Activated gamma-delta T cell (primary cell): ENCODE measurements around the gene ITPR1.

Experiments
- DNase-seq: peaks from one replicate; lab custom pipeline; 2025; lab: John Stamatoyannopoulos, UW

Gene ITPR1

DNA sequence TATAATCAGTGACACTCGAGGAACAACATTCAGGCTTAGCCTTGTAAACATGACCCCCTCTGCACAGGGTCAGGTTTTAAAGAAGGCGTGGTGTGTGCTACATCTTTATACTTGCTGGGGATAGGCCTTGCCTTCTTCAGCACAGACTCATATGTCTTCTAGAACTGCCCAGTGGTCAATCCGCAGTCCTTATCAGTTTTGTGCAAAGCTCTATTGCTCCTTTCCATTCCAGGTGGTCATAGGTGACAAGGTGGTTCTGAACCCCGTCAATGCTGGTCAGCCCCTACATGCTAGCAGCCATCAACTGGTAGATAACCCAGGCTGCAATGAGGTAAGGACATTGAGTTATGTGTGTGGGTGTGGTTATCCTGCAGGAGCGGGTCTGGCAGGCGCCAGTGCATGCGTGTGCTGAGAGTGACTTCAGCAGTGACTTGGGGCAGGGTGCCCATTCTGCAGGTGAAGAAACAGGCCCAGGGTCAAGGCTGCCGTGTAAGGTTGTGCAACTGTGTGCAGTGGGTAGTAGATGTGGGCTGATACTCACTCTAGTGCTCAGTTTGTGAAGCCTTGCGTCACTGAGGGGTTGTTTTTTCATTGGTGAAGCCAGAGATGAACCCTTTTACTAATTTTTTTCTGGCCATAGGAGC, 150.9 kb downstream of the ITPR1 start:
- no peak for DNase-seq

DNA sequence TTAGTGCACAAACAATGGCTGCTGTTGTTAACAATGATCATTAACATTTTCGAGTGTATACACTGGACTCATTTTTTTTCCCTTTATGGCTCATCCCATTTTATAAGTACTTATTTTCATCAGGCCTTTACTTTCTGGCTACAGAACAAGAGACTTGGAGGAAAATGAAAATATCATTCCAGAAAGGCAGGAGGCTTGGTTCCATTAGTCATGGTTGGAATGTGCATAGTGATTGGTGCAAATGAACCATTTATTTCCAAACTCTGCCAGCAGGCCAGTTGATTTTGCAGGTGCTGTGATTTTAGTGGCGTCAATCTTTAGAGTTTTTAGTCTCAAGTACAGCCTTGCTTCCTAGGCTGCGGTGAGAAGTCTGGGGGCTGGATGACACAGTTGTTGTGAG, 151.8 kb downstream of the ITPR1 start:
- DNase-seq = no peak

DNA sequence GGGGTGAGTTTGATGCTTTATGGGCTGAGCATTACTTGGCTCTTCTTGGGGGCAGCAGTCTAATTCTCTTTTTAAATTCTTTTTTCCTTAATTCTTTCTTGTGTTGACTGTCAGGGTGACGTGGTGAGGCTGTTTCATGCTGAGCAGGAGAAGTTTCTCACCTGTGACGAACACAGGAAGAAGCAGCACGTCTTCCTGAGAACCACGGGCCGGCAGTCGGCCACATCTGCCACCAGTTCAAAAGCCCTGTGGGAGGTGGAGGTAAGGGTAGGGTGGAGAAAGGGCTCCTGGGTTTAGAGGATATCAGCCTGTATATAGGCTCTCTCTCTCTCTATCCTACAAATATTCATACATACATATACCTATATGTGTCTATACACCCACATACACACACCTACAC, 152.3 kb downstream of the ITPR1 start:
- no peak for DNase-seq

DNA sequence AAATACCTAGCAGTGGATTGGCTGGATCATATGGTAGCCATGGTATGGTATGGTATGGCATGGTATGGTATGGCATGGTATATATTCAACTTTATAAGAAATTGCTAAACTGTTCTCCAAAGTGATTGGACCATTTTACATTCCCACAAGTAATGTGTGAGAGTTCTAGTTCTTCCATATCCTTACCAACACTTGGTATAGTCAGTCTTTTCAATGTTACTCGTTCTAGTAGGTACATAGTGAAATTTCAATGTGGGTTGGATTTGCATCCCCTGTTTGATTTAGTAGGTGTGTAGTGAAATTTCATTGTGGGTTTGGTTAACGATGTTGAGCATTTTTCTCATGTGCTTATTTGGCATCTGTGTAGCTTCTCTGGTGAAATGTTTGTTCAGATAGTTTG, 154.3 kb downstream of the ITPR1 start:
- no peak for DNase-seq

DNA sequence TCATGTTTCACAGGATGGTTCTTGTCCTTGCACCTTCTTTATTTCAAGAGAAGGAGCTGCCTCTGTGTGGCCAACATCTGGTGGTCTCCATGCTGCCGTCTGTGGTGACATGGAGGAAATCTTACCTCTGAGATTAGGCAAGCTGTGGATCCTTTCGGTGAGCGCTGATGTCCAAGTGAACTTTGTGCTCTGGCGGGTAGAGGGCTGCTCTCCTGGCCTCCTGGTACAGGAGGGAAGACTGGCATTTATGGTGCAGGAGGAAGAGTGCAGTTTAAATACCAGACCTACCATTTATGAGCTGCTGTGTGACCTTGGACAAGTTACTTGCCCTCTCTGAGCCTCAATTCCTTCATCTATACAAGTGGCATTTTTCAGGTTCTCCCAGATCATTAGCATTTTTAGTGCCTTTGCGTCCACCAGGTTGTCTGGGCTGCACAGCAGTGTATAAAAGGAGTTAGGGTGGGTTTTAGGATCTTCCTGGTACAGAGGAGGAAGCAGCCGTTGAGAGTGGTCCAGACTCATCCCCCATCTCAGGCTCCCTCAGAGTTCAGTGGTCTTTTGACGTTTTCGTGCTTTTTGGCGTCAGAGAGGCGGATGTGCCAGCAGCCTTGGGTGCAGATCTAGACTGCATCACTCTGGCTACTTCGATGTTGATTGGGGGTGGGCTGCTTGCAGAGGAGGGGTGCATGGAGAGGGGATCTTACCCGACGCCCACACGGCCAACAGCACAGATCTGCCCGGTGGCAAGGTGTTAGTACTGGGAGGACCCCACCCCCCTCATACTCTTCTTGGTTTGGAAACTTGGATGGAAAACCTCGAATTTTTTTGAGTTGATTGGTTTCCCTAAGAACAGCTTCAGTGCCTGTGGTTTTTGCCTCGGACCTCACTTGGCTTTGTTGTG, 162.2 kb downstream of the ITPR1 start:
- DNase-seq = no peak

DNA sequence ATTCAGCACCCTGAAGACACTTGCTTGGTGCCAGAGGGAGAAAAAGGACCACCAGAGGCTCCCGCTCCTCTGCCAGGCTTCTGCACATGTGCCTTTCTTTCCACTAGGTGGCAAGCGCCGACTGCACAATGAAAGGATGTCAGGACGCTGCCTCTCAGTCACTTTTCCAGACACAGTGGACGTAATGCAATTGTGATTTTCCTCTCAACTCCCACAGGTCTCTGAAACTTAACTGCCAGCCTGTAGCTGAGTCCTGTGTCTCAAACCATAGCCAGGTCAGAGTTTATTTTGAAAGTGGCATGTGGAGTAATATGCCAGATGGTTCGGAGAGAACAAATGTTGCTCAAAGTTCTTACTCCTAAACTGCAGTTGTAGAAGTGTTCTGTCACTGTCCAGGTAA, 162.9 kb downstream of the ITPR1 start:
- DNase-seq = no peak

DNA sequence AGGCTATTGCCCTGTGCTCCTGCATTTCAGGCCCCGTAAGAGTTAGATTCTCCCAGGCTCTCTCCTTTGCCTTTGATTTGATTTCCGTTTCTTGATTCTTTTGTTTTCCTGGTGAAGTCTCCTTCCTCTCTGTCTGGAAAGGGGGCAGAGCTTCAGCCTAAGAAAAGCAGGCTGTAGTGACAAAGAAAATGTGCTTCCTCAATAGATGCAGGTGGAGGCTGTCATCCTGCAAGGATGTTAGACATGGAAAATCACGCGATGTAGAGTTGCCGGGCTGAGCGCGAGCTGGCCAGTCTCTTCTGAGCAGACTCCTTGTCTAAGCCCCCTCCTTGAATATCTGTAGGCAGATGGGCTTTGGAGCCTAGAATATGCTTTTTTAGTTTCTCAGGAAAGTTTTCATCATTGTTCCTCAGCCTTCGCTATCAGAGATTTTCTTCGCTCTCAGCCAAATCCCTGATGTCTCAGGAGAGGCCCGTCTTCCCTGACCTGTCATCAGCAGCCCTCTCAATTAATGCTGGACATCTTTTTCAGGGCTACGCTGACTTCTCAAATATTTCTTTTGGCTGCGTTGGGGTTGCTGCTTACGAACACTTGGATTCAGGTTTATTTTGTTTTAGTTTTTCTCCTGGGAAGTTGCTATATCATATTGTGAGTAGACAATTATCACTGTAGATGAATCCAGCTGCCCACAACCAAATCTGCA, 163.6 kb downstream of the ITPR1 start:
- no peak for DNase-seq

DNA sequence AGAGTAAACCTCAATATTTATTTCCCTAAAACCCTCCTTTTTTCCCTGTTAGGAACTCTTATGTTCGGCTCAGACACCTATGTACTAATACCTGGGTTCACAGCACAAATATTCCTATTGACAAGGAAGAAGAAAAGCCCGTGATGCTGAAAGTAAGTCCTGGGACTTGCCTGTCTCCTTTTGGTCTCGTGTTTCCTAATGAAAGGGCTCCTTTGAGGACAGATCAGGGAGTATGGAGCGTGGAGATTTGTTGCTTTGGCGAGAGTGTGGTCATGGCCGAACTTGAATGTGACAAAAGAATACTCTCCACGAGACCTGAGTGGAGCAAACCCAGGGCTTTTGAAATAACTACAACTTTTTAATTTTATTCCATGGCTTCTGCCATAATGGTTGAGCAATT, 167.8 kb downstream of the ITPR1 start:
- DNase-seq = no peak

DNA sequence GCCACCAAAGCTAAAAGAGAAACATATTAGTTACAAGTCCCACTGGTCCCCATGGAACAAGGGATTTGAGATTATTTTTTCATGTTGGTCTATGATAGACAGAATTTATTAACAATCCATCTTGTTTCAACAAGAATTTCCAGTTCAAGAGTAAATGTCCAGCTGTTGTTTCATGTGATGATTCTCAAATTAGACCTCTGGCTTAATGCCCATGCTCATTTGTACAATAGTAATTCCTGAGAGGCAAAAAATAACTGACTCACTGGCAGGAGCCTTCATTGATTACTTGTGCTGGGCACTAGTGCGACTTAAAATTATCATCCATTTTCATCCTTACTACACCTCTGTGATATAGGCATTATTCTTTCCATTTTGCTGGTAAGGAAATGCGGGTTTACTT, 171.3 kb downstream of the ITPR1 start:
- no peak for DNase-seq

DNA sequence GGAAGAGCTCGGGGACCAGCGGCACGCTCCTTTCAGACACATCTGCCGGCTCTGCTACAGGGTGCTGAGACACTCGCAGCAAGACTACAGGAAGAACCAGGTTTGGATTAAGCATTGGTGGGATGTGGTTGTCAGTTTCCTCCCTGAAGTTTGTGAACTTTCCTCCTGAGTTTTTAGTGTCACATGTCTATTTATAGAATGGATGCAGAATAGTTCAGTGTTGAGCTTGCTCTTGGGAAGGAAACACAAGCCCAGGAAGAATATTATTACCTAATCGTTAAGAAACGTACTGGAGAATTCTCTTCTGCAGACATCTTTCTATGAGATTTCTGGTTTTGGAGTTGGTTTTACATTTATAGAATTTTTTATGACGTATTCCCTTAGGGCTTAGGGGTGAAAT, 172.0 kb downstream of the ITPR1 start:
- DNase-seq = no peak

DNA sequence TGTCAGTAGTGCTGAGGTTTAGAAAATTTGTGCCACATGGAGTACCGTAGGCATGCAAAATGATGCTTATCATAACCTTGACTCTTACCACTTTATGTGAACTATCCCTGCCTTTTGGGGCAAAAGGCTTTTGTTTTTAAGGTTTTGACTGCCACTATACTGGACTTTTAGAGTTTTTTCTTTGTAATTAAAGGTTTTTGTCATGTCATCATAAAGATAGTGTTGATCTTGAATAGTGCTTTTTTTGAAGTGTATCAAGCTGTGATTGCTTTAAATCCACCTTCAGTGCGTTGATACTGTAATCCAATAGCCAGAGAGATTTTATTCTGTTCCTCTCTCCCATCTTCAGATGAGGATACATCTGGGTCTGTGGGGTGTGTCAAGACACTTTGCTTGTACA, 172.9 kb downstream of the ITPR1 start:
- DNase-seq = no peak

DNA sequence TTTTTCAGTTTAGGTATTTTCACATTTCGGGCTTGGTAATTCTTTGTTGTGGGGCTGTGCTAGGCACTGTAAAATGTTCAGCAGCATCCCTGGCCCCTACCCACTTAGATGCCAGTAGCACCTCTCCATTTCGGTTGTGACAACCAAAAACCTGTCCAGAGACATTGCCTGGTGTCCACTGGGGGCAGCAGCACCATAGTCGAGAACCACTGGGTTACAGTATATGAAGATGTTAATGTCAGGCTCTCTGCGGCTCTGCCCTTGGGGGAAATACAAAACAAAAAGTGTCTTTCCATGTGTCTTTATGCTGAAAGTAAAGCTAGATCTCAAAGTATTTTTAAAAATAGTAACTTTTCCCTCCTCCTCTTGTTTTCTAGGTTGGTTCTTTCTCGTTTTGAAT, 177.2 kb downstream of the ITPR1 start:
- no peak for DNase-seq

DNA sequence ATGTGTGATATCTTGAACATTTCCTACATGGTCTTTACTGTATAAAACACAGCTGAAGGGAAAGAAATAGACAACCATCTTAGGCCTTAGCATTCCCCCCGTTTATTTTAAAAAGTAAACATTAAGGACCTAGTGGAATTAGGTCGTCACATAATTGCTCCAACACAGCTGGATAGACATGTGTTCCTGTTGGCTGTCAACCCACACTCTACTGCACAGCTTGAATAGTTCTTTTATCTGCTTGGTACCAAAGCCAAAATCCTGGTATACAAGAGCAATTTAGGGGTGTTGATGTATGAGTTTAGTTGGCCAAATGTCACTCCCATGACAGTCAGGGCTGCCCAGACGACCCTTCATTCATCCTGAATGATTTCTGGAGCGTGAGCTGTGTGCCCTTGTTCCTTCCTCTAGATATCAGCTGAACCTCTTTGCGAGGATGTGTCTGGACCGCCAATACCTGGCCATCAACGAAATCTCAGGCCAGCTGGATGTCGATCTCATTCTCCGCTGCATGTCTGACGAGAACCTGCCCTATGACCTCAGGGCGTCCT, 179.7 kb downstream of the ITPR1 start:
- DNase-seq = no peak

DNA sequence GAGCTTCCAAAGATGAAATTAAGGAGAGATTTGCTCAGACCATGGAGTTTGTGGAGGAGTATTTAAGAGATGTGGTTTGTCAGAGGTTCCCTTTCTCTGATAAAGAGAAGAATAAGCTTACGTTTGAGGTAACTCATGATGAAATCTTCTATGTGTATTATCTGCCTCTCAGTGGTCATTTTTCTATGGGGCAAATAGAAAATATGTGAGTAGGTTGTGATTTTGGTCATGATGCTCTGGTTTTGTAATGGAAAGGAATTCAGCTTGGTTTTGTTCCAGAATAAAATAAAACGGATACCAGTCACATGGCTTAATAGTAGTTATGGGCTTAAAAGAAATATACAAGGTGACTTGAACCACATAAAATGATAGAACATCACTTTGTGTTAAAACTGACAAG, 181.1 kb downstream of the ITPR1 start:
- no peak for DNase-seq

DNA sequence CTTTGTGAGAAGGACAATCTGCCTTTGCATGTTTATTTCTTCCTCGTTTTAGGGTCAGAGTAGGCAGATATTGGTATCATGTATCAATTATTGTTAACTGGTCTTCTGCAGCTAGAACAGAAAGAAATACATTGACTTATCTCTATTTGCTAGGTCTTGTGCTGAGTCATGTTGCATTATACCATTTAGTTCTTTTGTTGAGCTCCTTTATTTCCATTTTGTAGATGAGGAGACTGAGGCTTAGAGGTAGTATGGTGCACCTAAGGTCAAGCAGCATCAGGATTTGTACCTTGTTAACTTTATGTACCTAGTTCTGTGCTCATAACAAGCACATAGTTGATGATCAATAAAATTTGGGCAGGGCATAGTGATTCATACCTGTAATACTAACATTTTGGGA, 182.6 kb downstream of the ITPR1 start:
- no peak for DNase-seq

DNA sequence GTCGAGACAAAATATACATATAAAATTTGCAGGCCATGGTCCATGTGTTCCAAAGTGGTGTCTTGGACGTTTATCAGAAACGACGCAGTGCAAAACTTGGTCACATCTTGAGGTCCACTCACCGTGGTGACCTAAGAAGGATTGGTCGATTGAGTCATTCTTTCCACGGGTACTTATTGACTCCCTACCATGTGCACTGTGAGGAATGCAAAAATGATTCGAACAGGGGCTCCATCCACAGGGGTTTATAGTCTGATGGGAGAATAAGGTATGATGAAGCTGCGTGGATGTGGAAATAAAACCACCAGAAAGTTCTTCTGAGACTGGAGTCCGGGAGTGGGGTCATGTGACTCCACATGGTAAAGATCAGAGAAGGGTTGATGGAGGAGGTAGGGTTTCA, 185.2 kb downstream of the ITPR1 start:
- DNase-seq = no peak

DNA sequence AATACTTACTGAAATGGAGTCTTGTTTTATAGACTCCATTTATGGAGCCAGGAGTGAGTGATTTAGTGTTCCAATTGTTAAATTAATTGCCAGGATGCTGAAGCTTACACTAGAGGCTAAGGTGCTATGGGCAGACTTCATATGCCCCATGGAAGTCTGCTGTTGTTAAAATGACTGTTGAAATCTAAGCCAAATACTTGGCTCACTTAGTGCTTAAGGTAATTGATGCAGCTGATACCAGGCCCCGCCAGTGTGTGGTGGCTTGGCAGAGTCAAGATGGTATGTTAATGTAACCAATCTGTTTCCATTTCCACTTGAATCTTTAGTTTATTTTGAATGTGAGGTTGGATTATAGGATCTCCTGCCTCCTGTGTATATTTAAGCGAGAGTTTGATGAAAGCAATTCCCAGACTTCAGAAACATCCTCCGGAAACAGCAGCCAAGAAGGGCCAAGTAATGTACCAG, 187.1 kb downstream of the ITPR1 start:
- DNase-seq = no peak

DNA sequence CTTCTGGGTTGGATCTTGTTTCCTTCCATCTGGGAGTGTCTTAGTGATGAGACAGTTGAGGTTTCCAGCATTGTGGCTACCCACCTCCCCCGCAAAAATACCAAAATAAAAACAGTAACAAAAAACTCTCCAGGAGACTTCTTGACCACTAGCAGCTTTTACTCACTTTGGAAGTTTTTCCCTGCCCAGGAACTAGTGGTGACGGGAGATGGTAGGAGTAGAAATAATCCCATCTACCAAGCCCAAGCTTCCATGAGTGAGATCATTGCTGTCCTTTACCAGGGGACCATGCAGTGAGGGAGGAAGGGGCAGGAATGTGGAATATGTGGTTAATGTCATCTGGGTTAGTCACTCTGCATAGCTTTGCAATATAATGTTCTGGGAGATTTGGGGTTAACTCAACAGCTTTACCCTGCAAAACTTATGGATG, 187.7 kb downstream of the ITPR1 start:
- no peak for DNase-seq

DNA sequence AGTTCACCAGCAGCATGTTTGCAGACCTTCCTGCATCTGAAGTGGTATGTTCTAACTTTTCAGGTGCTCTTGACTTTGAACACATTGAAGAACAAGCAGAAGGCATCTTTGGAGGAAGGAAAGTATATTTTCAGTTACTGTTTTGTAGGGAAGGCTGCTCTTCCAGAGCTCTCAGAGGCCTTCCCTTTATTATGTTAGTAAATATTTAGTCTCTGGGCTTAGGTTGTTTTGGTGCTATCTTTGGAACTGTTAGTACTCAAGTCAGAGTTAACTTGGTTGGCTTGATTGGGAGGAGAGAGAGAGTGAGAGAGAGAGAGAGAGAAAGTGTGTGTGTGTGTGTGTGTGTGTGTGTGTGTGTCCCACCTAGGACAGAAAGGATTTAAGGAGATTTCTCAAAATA, 188.2 kb downstream of the ITPR1 start:
- DNase-seq = no peak

DNA sequence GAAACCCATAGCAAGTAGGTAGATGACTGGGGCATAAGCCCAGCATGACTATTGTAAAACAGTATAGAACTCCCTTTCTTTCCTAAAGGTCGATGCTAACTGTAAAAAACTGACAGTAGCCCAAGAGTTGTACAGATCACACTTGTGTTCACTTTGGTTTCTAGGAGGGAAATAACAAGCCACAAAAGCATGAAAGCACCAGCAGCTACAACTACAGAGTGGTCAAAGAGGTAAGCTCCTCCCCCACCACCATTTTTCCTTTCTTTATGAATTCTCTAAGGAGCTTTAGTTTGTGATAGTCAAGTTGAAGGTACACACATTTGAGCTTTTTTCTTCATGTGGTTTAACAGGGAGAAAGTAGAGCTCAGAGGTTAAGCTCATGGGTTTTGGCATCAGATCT, 191.0 kb downstream of the ITPR1 start:
- DNase-seq = no peak

DNA sequence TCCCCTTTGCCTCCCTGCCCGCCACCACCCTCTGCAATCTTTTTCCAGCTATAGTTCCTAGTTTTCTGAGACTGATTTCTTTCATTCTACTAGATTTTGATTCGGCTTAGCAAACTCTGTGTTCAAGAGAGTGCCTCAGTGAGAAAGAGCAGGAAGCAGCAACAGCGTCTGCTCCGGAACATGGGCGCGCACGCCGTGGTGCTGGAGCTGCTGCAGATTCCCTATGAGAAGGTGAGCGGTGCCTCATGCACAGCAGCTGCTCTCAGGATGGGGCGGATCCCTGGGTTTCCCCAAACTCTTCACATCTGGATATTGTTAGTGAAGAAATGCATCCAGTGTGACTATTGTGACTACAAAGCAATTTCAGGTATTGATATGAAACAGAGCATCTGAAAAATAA, 191.8 kb downstream of the ITPR1 start:
- DNase-seq = no peak

DNA sequence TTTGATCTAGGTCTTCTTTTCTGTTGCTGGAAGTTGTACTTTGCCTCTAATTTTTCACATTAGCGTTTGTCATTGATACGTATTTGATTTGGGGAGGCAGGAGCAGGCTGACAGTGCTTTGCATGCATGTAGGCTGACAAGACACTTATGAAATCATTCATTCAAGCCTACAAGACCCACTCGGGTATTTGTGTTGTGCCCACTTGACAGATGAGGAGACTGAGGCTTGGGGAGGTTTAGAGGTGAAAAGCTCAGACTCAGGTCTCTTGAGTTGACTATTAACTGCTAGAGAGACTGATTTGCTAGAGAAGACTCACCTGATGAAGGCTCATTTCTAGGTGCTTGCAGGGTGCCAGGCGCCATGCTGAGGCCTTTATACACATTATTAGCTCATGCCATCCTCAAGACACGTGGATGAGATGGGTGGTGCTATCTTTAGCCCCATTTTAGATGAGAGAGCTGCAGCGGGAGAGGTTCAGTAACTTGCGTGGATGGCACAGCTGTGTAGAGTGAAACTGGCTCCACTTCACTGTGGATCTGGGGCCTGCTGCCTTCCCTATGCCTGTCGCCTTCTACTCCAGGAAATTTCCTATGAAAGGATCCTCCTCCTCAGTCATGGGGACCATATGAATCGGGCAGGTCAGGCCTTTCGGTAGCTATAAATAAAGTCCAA, 192.7 kb downstream of the ITPR1 start:
- no peak for DNase-seq
